T-helper 2 cell treated with Interferon-gamma antibody and Interleukin-4, amounts not matched to agents 5 μg/mL and 100 μg/mL, for 36 hours (primary cell): ENCODE measurements around the gene ATL2.

Source experiments
- DNase-seq: peaks from one replicate; pipeline ENCODE4 v3.0.0; 2021; ENCODE audit warnings: low spot score
- H3K27ac Mint-ChIP-seq: one replicate; pipeline ENCODE4 v1.8.0; 2021; ENCODE audit warnings: mild to moderate bottlenecking, mixed read lengths
- H3K27me3 Mint-ChIP-seq: one replicate; pipeline ENCODE4 v1.8.0; 2021; ENCODE audit warnings: low read depth, mixed read lengths
- H3K36me3 Mint-ChIP-seq: one replicate; pipeline ENCODE4 v1.8.0; 2021; ENCODE audit warnings: low read depth, mixed read lengths
- H3K4me1 Mint-ChIP-seq: one replicate; pipeline ENCODE4 v1.8.0; 2021; ENCODE audit warnings: low read depth, mixed read lengths
- H3K4me3 Mint-ChIP-seq: one replicate; pipeline ENCODE4 v1.8.0; 2022; ENCODE audit warnings: mild to moderate bottlenecking, moderate library complexity, mixed read lengths
- H3K9me3 Mint-ChIP-seq: one replicate; pipeline ENCODE4 v1.8.0; 2021; ENCODE audit warnings: mixed read lengths

ATL2 gene

GRCh38 chr2:38380397-38381130 is 3.5 kb upstream of the ATL2 start:
- no peaks in the 10 kb centered on the region for H3K9me3 Mint-ChIP-seq
- no peak for DNase-seq
- no peaks in the 10 kb centered on the region for H3K27me3 Mint-ChIP-seq
- no peaks in the 10 kb centered on the region for H3K36me3 Mint-ChIP-seq
- peaks cover 42% of the 10 kb centered on the region for H3K4me1 Mint-ChIP-seq
- peak overlapping the region; percentile 86 for H3K27ac Mint-ChIP-seq
- H3K4me3 Mint-ChIP-seq: peak overlapping the region; percentile 77

GRCh38 chr2:38376346-38377049 is 575 bp downstream of the ATL2 start:
- H3K4me3 Mint-ChIP-seq: peak overlapping the region; percentile 91
- H3K27me3 Mint-ChIP-seq: no peaks in the 10 kb centered on the region
- peak overlapping the region; percentile 96 for H3K27ac Mint-ChIP-seq
- H3K9me3 Mint-ChIP-seq: no peaks in the 10 kb centered on the region
- peak; percentile 71 for DNase-seq
- peaks cover 54% of the 10 kb centered on the region for H3K4me1 Mint-ChIP-seq
- peaks cover 6% of the 10 kb centered on the region for H3K36me3 Mint-ChIP-seq

- Mint-ChIP-seq H3K4me1 (peaks cover 51% of the 10 kb centered on the region), H3K36me3 (peaks cover 6% of the 10 kb centered on the region), H3K4me3 (peak overlapping the region; percentile 91), H3K27ac (peak overlapping the region; percentile 88), H3K9me3 (no peaks in the 10 kb centered on the region), H3K27me3 (no peaks in the 10 kb centered on the region)
- DNase-seq: no peak
These were observed 1.3 kb downstream of the ATL2 start for GRCh38 chr2:38375696-38376345.

GRCh38 chr2:38374984-38375383 is 2.1 kb downstream of the ATL2 start:
- Mint-ChIP-seq H3K4me3 (peak overlapping the region; percentile 91), H3K36me3 (peaks cover 6% of the 10 kb centered on the region), H3K27ac (peak overlapping the region; percentile 59), H3K4me1 (peaks cover 45% of the 10 kb centered on the region), H3K9me3 (no peaks in the 10 kb centered on the region), H3K27me3 (no peaks in the 10 kb centered on the region)
- no peak for DNase-seq

- H3K27ac Mint-ChIP-seq: no peak overlapping the region
- peaks cover 6% of the 10 kb centered on the region for H3K36me3 Mint-ChIP-seq
- H3K4me1 Mint-ChIP-seq: peaks cover 34% of the 10 kb centered on the region
- no peaks in the 10 kb centered on the region for H3K27me3 Mint-ChIP-seq
- no peak overlapping the region for H3K4me3 Mint-ChIP-seq
- H3K9me3 Mint-ChIP-seq: no peaks in the 10 kb centered on the region
- DNase-seq: no peak
These were observed 5.8 kb downstream of the ATL2 start for GRCh38 chr2:38371235-38371634.

- H3K9me3 Mint-ChIP-seq: no peaks in the 10 kb centered on the region
- no peak for DNase-seq
These were observed 6.4 kb downstream of the ATL2 start for GRCh38 chr2:38370664-38371063.

GRCh38 chr2:38362232-38362631 is 14.8 kb downstream of the ATL2 start:
- Mint-ChIP-seq H3K4me3 (no peak overlapping the region), H3K27ac (no peak overlapping the region), H3K9me3 (no peaks in the 10 kb centered on the region), H3K36me3 (peaks cover 6% of the 10 kb centered on the region), H3K4me1 (peaks cover 13% of the 10 kb centered on the region), H3K27me3 (no peaks in the 10 kb centered on the region)
- DNase-seq: no peak

More at GRCh38 chr2:38370664-38371063, 6.4 kb downstream of the ATL2 start:
- Mint-ChIP-seq H3K4me3 (no peak overlapping the region), H3K4me1 (peaks cover 29% of the 10 kb centered on the region), H3K27ac (no peak overlapping the region), H3K27me3 (no peaks in the 10 kb centered on the region), H3K36me3 (peaks cover 6% of the 10 kb centered on the region)

- Mint-ChIP-seq H3K36me3 (peaks cover 9% of the 10 kb centered on the region), H3K27me3 (no peaks in the 10 kb centered on the region), H3K4me1 (peaks cover 6% of the 10 kb centered on the region), H3K4me3 (no peak overlapping the region), H3K27ac (no peak overlapping the region), H3K9me3 (no peaks in the 10 kb centered on the region)
- no peak for DNase-seq
These were observed 16.9 kb downstream of the ATL2 start for GRCh38 chr2:38360177-38360576.

- peaks cover 28% of the 10 kb centered on the region for H3K36me3 Mint-ChIP-seq
- H3K4me1 Mint-ChIP-seq: peaks cover 14% of the 10 kb centered on the region
- peaks cover 5% of the 10 kb centered on the region for H3K9me3 Mint-ChIP-seq
- no peaks in the 10 kb centered on the region for H3K27me3 Mint-ChIP-seq
- no peak for DNase-seq
- H3K27ac Mint-ChIP-seq: peak overlapping the region; percentile 56
- peak overlapping the region; percentile 22 for H3K4me3 Mint-ChIP-seq
These were observed 23.7 kb downstream of the ATL2 start for GRCh38 chr2:38353402-38353801.

- Mint-ChIP-seq H3K9me3 (peaks cover 5% of the 10 kb centered on the region), H3K36me3 (peaks cover 28% of the 10 kb centered on the region), H3K4me1 (peaks cover 14% of the 10 kb centered on the region), H3K4me3 (no peak overlapping the region), H3K27me3 (no peaks in the 10 kb centered on the region), H3K27ac (no peak overlapping the region)
- DNase-seq: no peak
These were observed 24.7 kb downstream of the ATL2 start for GRCh38 chr2:38352336-38352735.

GRCh38 chr2:38345323-38346038 is 31.6 kb downstream of the ATL2 start:
- H3K27ac Mint-ChIP-seq: no peak overlapping the region
- no peaks in the 10 kb centered on the region for H3K4me1 Mint-ChIP-seq
- no peaks in the 10 kb centered on the region for H3K27me3 Mint-ChIP-seq
- H3K36me3 Mint-ChIP-seq: peaks cover 30% of the 10 kb centered on the region
- DNase-seq: no peak
- H3K9me3 Mint-ChIP-seq: peaks cover 12% of the 10 kb centered on the region
- no peak overlapping the region for H3K4me3 Mint-ChIP-seq

GRCh38 chr2:38344813-38345212 is 32.3 kb downstream of the ATL2 start:
- H3K4me1 Mint-ChIP-seq: no peaks in the 10 kb centered on the region
- no peak overlapping the region for H3K4me3 Mint-ChIP-seq
- H3K9me3 Mint-ChIP-seq: peaks cover 7% of the 10 kb centered on the region
- H3K27me3 Mint-ChIP-seq: no peaks in the 10 kb centered on the region
- H3K27ac Mint-ChIP-seq: no peak overlapping the region
- DNase-seq: no peak
- peaks cover 30% of the 10 kb centered on the region for H3K36me3 Mint-ChIP-seq

- no peak for DNase-seq
These were observed 33.9 kb downstream of the ATL2 start for GRCh38 chr2:38343212-38343611.

GRCh38 chr2:38336621-38337020 is 40.5 kb downstream of the ATL2 start:
- Mint-ChIP-seq H3K36me3 (peaks cover 33% of the 10 kb centered on the region), H3K27me3 (no peaks in the 10 kb centered on the region), H3K27ac (no peak overlapping the region), H3K9me3 (no peaks in the 10 kb centered on the region), H3K4me3 (no peak overlapping the region), H3K4me1 (no peaks in the 10 kb centered on the region)
- DNase-seq: no peak

More at GRCh38 chr2:38343212-38343611, 33.9 kb downstream of the ATL2 start:
- Mint-ChIP-seq H3K4me3 (no peak overlapping the region), H3K36me3 (peaks cover 34% of the 10 kb centered on the region), H3K27me3 (no peaks in the 10 kb centered on the region), H3K4me1 (no peaks in the 10 kb centered on the region), H3K27ac (no peak overlapping the region), H3K9me3 (peaks cover 7% of the 10 kb centered on the region)
